DMS53 treated with DMSO at 0.1 percent for 48 hours (cell line): ENCODE measurements around the gene OR56B4.
"Not testable (repeated sequence)": the region's sequence is repeated elsewhere in the genome, so short reads cannot be mapped to it uniquely, and the experiment has no call there.

Experiments used
- DNase-seq: peaks from one replicate; lab custom pipeline; 2025; ENCODE audit not compliant: unreplicated experiment; lab: John Stamatoyannopoulos, UW

The OR56B4 gene

DNA sequence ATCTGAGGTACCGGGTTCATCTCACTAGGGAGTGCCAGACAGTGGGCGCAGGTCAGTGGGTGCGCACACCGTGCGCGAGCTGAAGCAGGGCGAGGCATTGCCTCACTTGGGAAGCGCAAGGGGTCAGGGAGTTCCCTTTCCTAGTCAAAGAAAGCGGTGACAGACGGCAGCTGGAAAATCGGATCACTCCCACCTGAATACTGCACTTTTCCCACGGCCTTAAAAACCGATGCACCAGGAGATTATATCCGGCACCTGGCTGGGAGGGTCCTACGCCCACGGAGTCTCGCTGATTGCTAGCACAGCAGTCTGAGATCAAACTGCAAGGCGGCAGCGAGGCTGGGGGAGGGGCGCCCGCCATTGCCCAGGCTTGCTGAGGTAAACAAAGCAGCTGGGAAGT, 36.3 kb downstream of the OR56B4 start:
- DNase-seq = not testable (repeated sequence)

GRCh38 chr11:6151117-6151516, 43.6 kb downstream of the OR56B4 start:
- no peak for DNase-seq

DNA sequence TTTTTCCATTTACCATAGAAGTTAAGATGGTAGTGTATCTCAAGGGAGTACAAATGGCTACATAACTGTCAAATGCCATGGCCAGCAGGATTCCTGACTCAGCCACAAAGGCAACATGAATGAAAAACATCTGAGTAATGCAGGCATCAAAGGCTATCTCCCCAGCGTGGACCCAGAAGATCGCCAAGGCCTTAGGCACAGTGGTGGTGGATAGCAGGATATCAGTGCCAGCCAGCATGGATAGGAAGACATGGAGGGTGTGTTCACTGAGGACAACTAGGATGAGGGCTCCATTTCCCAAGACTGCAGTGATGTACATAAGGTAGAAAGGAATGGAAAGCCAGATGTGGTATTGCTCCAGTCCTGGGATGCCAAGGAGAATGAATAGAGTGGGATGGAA, 44.6 kb downstream of the OR56B4 start:
- no peak for DNase-seq

- no peak for DNase-seq
Observed at GRCh38 chr11:6156628-6157359, 49.3 kb downstream of the OR56B4 start.
